GM18870 (cell line): ENCODE data around the gene DCBLD2.

Source experiments
- ATAC-seq: cut with Tn5 transposase; IDR thresholded peaks from one replicate; pipeline ENCODE4 v1.9.1; 2021; ENCODE audit warnings: moderate library complexity; ENCODE audit not compliant: unreplicated experiment

DCBLD2 gene

GRCh38 chr3:98901392-98902350, at the start of gene DCBLD2:
TSS of gene DCBLD2 (minus strand) at chr3:98901695. CDS start at chr3:98901326, 369 bp downstream.
- ATAC-seq: peak; percentile 100

GRCh38 chr3:98945666-98946065, 44.2 kb upstream of the DCBLD2 start:
- no peak for ATAC-seq

GRCh38 chr3:98945101-98945524, 43.6 kb upstream of the DCBLD2 start:
- no peak for ATAC-seq

- no peak for ATAC-seq
Observed at GRCh38 chr3:98930413-98930812, 28.9 kb upstream of the DCBLD2 start.

GRCh38 chr3:98921957-98922356, 20.5 kb upstream of the DCBLD2 start:
- ATAC-seq: no peak

GRCh38 chr3:98920166-98920565, 18.7 kb upstream of the DCBLD2 start:
- ATAC-seq: no peak

GRCh38 chr3:98918586-98918985, 17.1 kb upstream of the DCBLD2 start:
- no peak for ATAC-seq

- ATAC-seq: no peak
Observed at GRCh38 chr3:98917608-98918007, 16.1 kb upstream of the DCBLD2 start.

- no peak for ATAC-seq
Observed at GRCh38 chr3:98914210-98915080, 12.9 kb upstream of the DCBLD2 start.

- ATAC-seq: no peak
Observed at GRCh38 chr3:98912448-98912847, 11.0 kb upstream of the DCBLD2 start.

GRCh38 chr3:98906230-98906629, 4.7 kb upstream of the DCBLD2 start:
- no peak for ATAC-seq

- ATAC-seq: no peak
Observed at GRCh38 chr3:98903705-98904481, 2.4 kb upstream of the DCBLD2 start.

GRCh38 chr3:98903099-98903498, 1.6 kb upstream of the DCBLD2 start:
- ATAC-seq: no peak

GRCh38 chr3:98902351-98902740, 851 bp upstream of the DCBLD2 start:
- no peak for ATAC-seq

- no peak for ATAC-seq
Observed at GRCh38 chr3:98901119-98901391, 440 bp downstream of the DCBLD2 start.

GRCh38 chr3:98900265-98901118, 1.0 kb downstream of the DCBLD2 start:
- ATAC-seq: no peak

GRCh38 chr3:98897701-98898100, 3.8 kb downstream of the DCBLD2 start:
- ATAC-seq: no peak

GRCh38 chr3:98894791-98895576, 6.5 kb downstream of the DCBLD2 start:
- ATAC-seq: no peak

- no peak for ATAC-seq
Observed at GRCh38 chr3:98893740-98894139, 7.8 kb downstream of the DCBLD2 start.
